Erythroblast (primary cell): ENCODE data around the gene PAPSS1.

Source experiments
- GATA1 ChIP-seq: IDR thresholded peaks from 2 replicates; pipeline ENCODE4 v1.6.1; 2011; ENCODE audit warnings: low read depth, mild to moderate bottlenecking, control low read depth, low read length, moderate library complexity
- POLR2A ChIP-seq: IDR thresholded peaks from 2 replicates; pipeline ENCODE4 v1.6.1; 2011; ENCODE audit warnings: mild to moderate bottlenecking, low read length

DNA sequence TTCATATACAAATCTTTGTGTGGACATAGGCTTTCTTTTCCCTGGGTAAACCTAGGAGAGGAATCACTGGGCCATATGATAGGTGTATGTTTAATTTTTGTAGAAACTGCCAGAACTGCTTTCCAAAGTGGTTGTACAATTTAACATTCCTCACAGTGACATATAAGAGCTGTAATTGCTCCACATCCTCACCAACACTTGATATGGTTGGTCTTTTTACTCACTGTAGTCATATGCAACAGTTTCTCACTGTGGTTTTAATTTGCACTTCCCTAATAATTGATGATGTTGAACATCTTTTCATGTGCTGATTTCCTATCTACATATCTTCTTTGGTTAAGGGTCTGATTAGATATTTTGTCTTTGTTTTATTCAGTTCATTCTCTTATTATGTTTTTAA lies 24.5 kb upstream of the PAPSS1 start:
- TF ChIP-seq POLR2A: no peak
- no peak for TF ChIP-seq GATA1
